A549 treated with AZD2906 at 1 μM for 4 hours (cell line): Measurements from ENCODE around the gene RPL13A. TPM values are rescaled to one million over a fixed set of nuclear protein-coding genes. Genes with fewer than 3 reads are reported as not detected.

ENCODE experiments used
- total RNA-seq: library from RNA; stranded (reverse); fragments of 200-300 nt; extraction: Qiagen RNA extraction; gene quantifications from 5 replicates; pipeline ENCODE4 v1.2.3, GENCODE V29; 2022

The RPL13A gene
- 3,944 to 4,526 TPM (median 4,133 TPM) in 5 replicates for total RNA-seq

DNA sequence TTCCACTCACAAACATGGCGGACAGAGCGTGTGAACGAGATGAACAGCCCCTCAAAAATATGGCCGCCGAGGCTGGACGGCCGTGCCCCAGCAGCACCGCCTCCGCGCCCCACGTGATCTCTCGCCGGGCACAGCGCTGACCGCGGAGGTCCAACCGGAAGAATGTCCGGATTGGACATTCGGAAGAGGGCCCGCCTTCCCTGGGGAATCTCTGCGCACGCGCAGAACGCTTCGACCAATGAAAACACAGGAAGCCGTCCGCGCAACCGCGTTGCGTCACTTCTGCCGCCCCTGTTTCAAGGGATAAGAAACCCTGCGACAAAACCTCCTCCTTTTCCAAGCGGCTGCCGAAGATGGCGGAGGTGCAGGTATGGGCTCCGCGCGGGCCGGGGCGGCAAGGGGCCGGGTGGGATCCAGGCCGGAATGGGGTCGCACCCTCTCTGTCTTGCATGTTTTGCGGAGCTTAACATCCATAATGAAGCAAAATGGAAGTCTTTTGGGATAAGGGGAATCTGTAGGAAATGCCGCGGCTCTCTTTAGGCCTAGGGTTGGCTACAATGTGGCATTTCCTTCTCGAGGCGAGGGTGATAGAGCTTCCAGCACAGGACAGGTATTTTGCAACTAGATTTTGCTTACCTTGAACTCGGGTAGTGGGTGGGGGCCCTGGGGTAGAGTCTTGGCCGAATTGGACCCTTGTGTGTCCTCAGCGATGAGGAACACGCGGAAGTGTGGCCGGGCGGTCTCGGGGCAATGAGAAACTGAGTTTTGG lies at the start of gene RPL13A:
Gene RPL13A, plus strand, starts transcription at position 332 of the 769 bp plus-strand sequence. Its CDS starts 22 bp downstream, at position 354.

DNA sequence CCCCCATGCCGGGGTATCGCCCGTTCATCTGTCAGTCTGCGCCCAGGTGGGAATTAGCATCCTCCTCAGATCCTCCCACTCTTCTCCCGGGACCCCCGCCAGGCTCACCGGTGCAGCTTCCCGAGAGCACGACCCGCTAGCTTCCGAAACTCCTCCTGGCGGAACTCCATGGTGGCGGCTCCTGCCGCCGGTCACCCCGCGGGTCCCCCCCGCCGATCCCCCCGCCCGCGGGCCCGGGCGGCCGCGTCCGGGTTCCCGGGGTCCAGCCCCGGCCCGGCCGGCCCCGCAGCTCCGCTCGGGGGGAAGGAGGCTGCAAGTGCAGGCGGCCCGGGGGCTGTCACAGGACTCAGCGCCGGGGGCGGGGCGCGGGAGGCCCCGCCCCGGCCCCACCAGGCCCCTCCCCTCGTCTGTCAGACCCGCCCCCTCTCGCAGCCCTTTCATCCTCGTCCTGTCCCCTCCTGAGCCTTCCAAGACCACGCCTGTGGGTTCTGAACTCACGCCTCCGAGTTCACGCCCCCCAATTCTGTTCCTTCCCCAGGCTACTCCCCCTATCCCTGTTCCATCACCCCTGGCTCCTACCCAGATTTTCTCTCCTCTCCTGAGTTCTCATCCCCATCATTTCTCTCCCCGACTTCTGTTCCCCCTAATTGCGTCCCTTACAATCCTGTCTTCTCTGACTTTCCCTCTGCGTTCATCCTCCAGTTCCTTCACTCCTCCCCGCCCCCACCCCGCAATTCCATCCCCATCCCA lies 46.0 kb upstream of the RPL13A start, which contains the start of gene SLC17A7:
Gene SLC17A7, minus strand, starts transcription at position 318 of the 750 bp plus-strand sequence. Its CDS starts 148 bp downstream, at position 170.

GRCh38 chr19:49451430-49452181 lies 35.8 kb upstream of the RPL13A start, which contains the start of gene PIH1D1:
Gene PIH1D1, minus strand, starts transcription at chr19:49451814. Its CDS starts 240 bp downstream, at chr19:49451574.

GRCh38 chr19:49453013-49453756 lies 34.2 kb upstream of the RPL13A start, which contains the start of gene ALDH16A1:
Gene ALDH16A1, plus strand, starts transcription at chr19:49453225. Its CDS starts 107 bp downstream, at chr19:49453332.

GRCh38 chr19:49473868-49474541 lies 13.4 kb upstream of the RPL13A start, which contains the start of gene FLT3LG:
Gene FLT3LG, plus strand, starts transcription at chr19:49474215. Its CDS starts 425 bp downstream, at chr19:49474640.

Other genes with a start within 250 kb of the RPL13A start
- 0.74 to 1.3 TPM (median 1.1 TPM) in 5 replicates for gene SLC6A16, start 162.4 kb upstream of the RPL13A start, total RNA-seq
- not detected in 5 replicates for gene CD37, start 152.2 kb upstream of the RPL13A start, total RNA-seq
- gene TEAD2, start 125.2 kb upstream of the RPL13A start, total RNA-seq: 12.3 to 18.5 TPM (median 16.9 TPM) in 5 replicates
- gene DKKL1, start 123.7 kb upstream of the RPL13A start, total RNA-seq: 0.23 to 0.88 TPM (median 0.64 TPM) in 5 replicates
- gene KASH5, start 99.4 kb upstream of the RPL13A start, total RNA-seq: 0.10 TPM in 1 of 5 replicates, not detected in the others
- not detected in 5 replicates for gene PTH2, start 64.2 kb upstream of the RPL13A start, total RNA-seq
- 0.12 to 0.27 TPM (median 0.16 TPM) in 5 replicates for gene GFY, start 62.2 kb upstream of the RPL13A start, total RNA-seq
- 0.49 to 0.71 TPM (median 0.60 TPM) in 5 replicates for gene SLC17A7, start 46.1 kb upstream of the RPL13A start, total RNA-seq
- 87.3 to 93.9 TPM (median 89.3 TPM) in 5 replicates for gene PIH1D1, start 35.8 kb upstream of the RPL13A start, total RNA-seq
- gene ALDH16A1, start 34.4 kb upstream of the RPL13A start, total RNA-seq: 15.9 to 24.2 TPM (median 23.6 TPM) in 5 replicates
- 1.1 to 1.7 TPM (median 1.3 TPM) in 5 replicates for gene FLT3LG, start 13.4 kb upstream of the RPL13A start, total RNA-seq
- 3,950 to 4,247 TPM (median 3,984 TPM) in 5 replicates for gene RPS11, start 8.8 kb downstream of the RPL13A start, total RNA-seq
- gene FCGRT, start 25.1 kb downstream of the RPL13A start, total RNA-seq: 24.3 to 33.5 TPM (median 29.7 TPM) in 5 replicates
- gene RCN3, start 40.4 kb downstream of the RPL13A start, total RNA-seq: 1.4 to 3.0 TPM (median 2.4 TPM) in 5 replicates
- 87.6 to 112 TPM (median 109 TPM) in 5 replicates for gene NOSIP, start 92.9 kb downstream of the RPL13A start, total RNA-seq
- gene PRRG2, start 93.7 kb downstream of the RPL13A start, total RNA-seq: 0.85 to 1.1 TPM (median 0.96 TPM) in 5 replicates
- 31.0 to 38.2 TPM (median 37.4 TPM) in 5 replicates for gene PRR12, start 103.6 kb downstream of the RPL13A start, total RNA-seq
- 105 to 173 TPM (median 169 TPM) in 5 replicates for gene RRAS, start 152.5 kb downstream of the RPL13A start, total RNA-seq
- gene SCAF1, start 154.6 kb downstream of the RPL13A start, total RNA-seq: 50.8 to 69.8 TPM (median 67.0 TPM) in 5 replicates
- 83.6 to 102 TPM (median 97.5 TPM) in 5 replicates for gene IRF3, start 178.2 kb downstream of the RPL13A start, total RNA-seq
- 57.1 to 73.6 TPM (median 72.4 TPM) in 5 replicates for gene BCL2L12, start 178.3 kb downstream of the RPL13A start, total RNA-seq
- gene PRMT1, start 189.7 kb downstream of the RPL13A start, total RNA-seq: 403 to 431 TPM (median 410 TPM) in 5 replicates
- gene ADM5, start 202.0 kb downstream of the RPL13A start, total RNA-seq: 2.9 to 5.7 TPM (median 5.0 TPM) in 5 replicates
- gene CPT1C, start 203.5 kb downstream of the RPL13A start, total RNA-seq: 9.8 to 15.7 TPM (median 12.9 TPM) in 5 replicates